ENCODE measurements around the gene MGAT4D. TPM values are rescaled to one million over a fixed set of nuclear protein-coding genes. Genes with fewer than 3 reads are reported as not detected.
"Not testable (repeated sequence)": the region's sequence is repeated elsewhere in the genome, so short reads cannot be mapped to it uniquely, and the experiment has no call there.

Gene MGAT4D
- total RNA-seq, 4 donors from 2014 or later, result not detected

GRCh38 chr4:140523370-140523856, 25.3 kb upstream of the MGAT4D start:
- H3K36me3 ChIP-seq, result peaks cover 0 to 9% (median 0%) of the 10 kb centered on the region in 3 donors
- TF ChIP-seq POLR2A (IDR thresholded peaks at IDR 0.05) (no peak), CTCF (IDR thresholded peaks at IDR 0.05) (no peak)
- H3K4me3 ChIP-seq, result peak overlapping the region; percentile 71 to 90 (median 86)
- H3K27ac ChIP-seq, result peak overlapping the region; percentile 83 to 93 (median 88)
- no peaks in the 10 kb centered on the region for H3K9me3 ChIP-seq
- peaks cover 0 to 15% (median 0%) of the 10 kb centered on the region in 4 donors for H3K4me1 ChIP-seq
- DNase-seq, result no peak
- no peaks in the 10 kb centered on the region for H3K27me3 ChIP-seq

- TF ChIP-seq POLR2A (IDR thresholded peaks at IDR 0.05) (no peak), CTCF (IDR thresholded peaks at IDR 0.05) (no peak)
- no peak overlapping the region for H3K4me3 ChIP-seq
- H3K27me3 ChIP-seq, result no peaks in the 10 kb centered on the region
- H3K4me1 ChIP-seq, result no peaks in the 10 kb centered on the region
- H3K36me3 ChIP-seq, result no peaks in the 10 kb centered on the region
- H3K27ac ChIP-seq, result no peak overlapping the region
- H3K9me3 ChIP-seq, result no peaks in the 10 kb centered on the region
- DNase-seq, result no peak
These were observed 17.3 kb upstream of the MGAT4D start for GRCh38 chr4:140515423-140515822.

- not testable (repeated sequence) for H3K27ac ChIP-seq, H3K36me3 ChIP-seq, DNase-seq, H3K9me3 ChIP-seq, H3K4me3 ChIP-seq, H3K27me3 ChIP-seq, H3K4me1 ChIP-seq
These were observed 15.7 kb upstream of the MGAT4D start for GRCh38 chr4:140513765-140514164.

GRCh38 chr4:140504261-140504660, 6.2 kb upstream of the MGAT4D start:
- no peak for DNase-seq
- Histone ChIP-seq H3K27me3 (no peaks in the 10 kb centered on the region), H3K36me3 (no peaks in the 10 kb centered on the region), H3K4me3 (no peak overlapping the region), H3K27ac (no peak overlapping the region), H3K9me3 (no peaks in the 10 kb centered on the region), H3K4me1 (no peaks in the 10 kb centered on the region)
- no peak for TF ChIP-seq POLR2A (IDR thresholded peaks at IDR 0.05)
- TF ChIP-seq CTCF (IDR thresholded peaks at IDR 0.05), result no peak

- H3K4me1 ChIP-seq, result peaks cover 0 to 8% (median 0%) of the 10 kb centered on the region in 4 donors
- H3K9me3 ChIP-seq, result no peaks in the 10 kb centered on the region
- TF ChIP-seq CTCF (IDR thresholded peaks at IDR 0.05) (no peak), POLR2A (IDR thresholded peaks at IDR 0.05) (no peak)
- no peak overlapping the region for H3K4me3 ChIP-seq
- no peak for DNase-seq
- H3K27me3 ChIP-seq, result peaks cover 0 to 18% of the 10 kb centered on the region in 2 donors
- no peak overlapping the region for H3K27ac ChIP-seq
- H3K36me3 ChIP-seq, result no peaks in the 10 kb centered on the region
These were observed 1.3 kb upstream of the MGAT4D start for GRCh38 chr4:140499391-140499790.

GRCh38 chr4:140497405-140497746, 717 bp downstream of the MGAT4D start:
- no peak for DNase-seq
- Histone ChIP-seq H3K27ac (no peak overlapping the region), H3K4me1 (peaks cover 0 to 8% (median 0%) of the 10 kb centered on the region in 4 donors), H3K27me3 (peaks cover 0 to 18% of the 10 kb centered on the region in 2 donors), H3K9me3 (no peaks in the 10 kb centered on the region), H3K36me3 (no peaks in the 10 kb centered on the region), H3K4me3 (peak overlapping the region in 1 of 4 donors; percentile 39)
- no peak for TF ChIP-seq CTCF (IDR thresholded peaks at IDR 0.05)
- TF ChIP-seq POLR2A (IDR thresholded peaks at IDR 0.05), result no peak
